CD8-positive, alpha-beta memory T cell (primary cell): ENCODE data around the gene PIK3AP1. TPM values are rescaled to one million over a fixed set of nuclear protein-coding genes. Genes with fewer than 3 reads are reported as not detected.

Source experiments
- CTCF ChIA-PET: fragments of 350-600 bp; sonication (Branson Sonifier 250); formaldehyde crosslinking; loops from one replicate; lab custom pipeline; 2021; ENCODE audit warnings: antibody characterized with exemption; lab: Charles Lee
- POLR2A ChIA-PET: fragments of 350-600 bp; sonication (Branson Sonifier 250); formaldehyde crosslinking; loops from one replicate; lab custom pipeline; 2021; ENCODE audit warnings: antibody characterized with exemption; lab: Charles Lee
- DNase-seq, 5 donors: peaks; one replicate each; pipeline versions ENCODE4 v3.0.0 to v3.0.0-alpha.2; 2020 to 2022; ENCODE audit warnings: mixed read lengths in 1 of 5
- H3K27ac ChIP-seq: one replicate; pipeline ENCODE4 v1.7.0; 2013; ENCODE audit warnings: low read depth, mild to moderate bottlenecking, low read length, moderate library complexity
- H3K27me3 ChIP-seq: 2 replicates; pipeline ENCODE4 v1.7.0; 2013; ENCODE audit warnings: low read length, mild to moderate bottlenecking; ENCODE audit not compliant: insufficient read depth, poor library complexity, severe bottlenecking
- H3K36me3 ChIP-seq: 2 replicates; pipeline ENCODE4 v1.7.0; 2013; ENCODE audit warnings: mild to moderate bottlenecking, low read length, moderate library complexity; ENCODE audit not compliant: insufficient read depth
- H3K4me1 ChIP-seq: 2 replicates; pipeline ENCODE4 v1.7.0; 2013; ENCODE audit warnings: mild to moderate bottlenecking, low read length, moderate library complexity; ENCODE audit not compliant: insufficient read depth
- H3K4me3 ChIP-seq: 2 replicates; pipeline ENCODE4 v1.7.0; 2013; ENCODE audit warnings: mild to moderate bottlenecking, low read length
- H3K9me3 ChIP-seq: 2 replicates; pipeline ENCODE4 v1.7.0; 2013; ENCODE audit warnings: mild to moderate bottlenecking, low read length
- H3K27ac Mint-ChIP-seq, 8 donors: one replicate each; pipeline ENCODE4 v1.8.0; 2020 to 2021; ENCODE audit warnings: mixed read lengths in 8 of 8, mild to moderate bottlenecking in 6 of 8, inconsistent platforms in 3 of 8, moderate library complexity in 3 of 8
- H3K27me3 Mint-ChIP-seq, 2 donors: one replicate each; pipeline ENCODE4 v1.8.0; 2020 to 2021; ENCODE audit warnings: mixed read lengths in 2 of 2, mild to moderate bottlenecking in 1 of 2, moderate library complexity in 1 of 2
- H3K36me3 Mint-ChIP-seq, 3 donors: one replicate each; pipeline ENCODE4 v1.8.0; 2020 to 2021; ENCODE audit warnings: mixed read lengths in 3 of 3, inconsistent platforms in 1 of 3, mild to moderate bottlenecking in 1 of 3
- H3K4me1 Mint-ChIP-seq, 3 donors: one replicate each; pipeline ENCODE4 v1.8.0; 2020 to 2021; ENCODE audit warnings: mixed read lengths in 3 of 3, inconsistent platforms in 1 of 3, mild to moderate bottlenecking in 1 of 3
- H3K4me3 Mint-ChIP-seq, 7 donors: one replicate each; pipeline ENCODE4 v1.8.0; 2020 to 2021; ENCODE audit warnings: mixed read lengths in 7 of 7, mild to moderate bottlenecking in 6 of 7, moderate library complexity in 4 of 7, inconsistent platforms in 2 of 7
- H3K9me3 Mint-ChIP-seq, 5 donors: one replicate each; pipeline ENCODE4 v1.8.0; 2020 to 2022; ENCODE audit warnings: mixed read lengths in 5 of 5, mild to moderate bottlenecking in 3 of 5, moderate library complexity in 2 of 5, inconsistent platforms in 1 of 5
- polyA plus RNA-seq: library from polyadenylated mRNA; unstranded; fragments of 300-500 nt; fragmentation: Illumina TruSeq; gene quantifications from one replicate; pipeline ENCODE4 v1.2.3, GENCODE V29; 2021
- total RNA-seq, 2 experiments: library from RNA; stranded (reverse); gene quantifications; one replicate each; pipeline ENCODE4 v1.2.3, GENCODE V29; 2021

PIK3AP1 gene
- total and polyA plus RNA-seq, 3 experiments from 2014 or later = 5.7 to 37.0 (median 6.7) TPM

DNA sequence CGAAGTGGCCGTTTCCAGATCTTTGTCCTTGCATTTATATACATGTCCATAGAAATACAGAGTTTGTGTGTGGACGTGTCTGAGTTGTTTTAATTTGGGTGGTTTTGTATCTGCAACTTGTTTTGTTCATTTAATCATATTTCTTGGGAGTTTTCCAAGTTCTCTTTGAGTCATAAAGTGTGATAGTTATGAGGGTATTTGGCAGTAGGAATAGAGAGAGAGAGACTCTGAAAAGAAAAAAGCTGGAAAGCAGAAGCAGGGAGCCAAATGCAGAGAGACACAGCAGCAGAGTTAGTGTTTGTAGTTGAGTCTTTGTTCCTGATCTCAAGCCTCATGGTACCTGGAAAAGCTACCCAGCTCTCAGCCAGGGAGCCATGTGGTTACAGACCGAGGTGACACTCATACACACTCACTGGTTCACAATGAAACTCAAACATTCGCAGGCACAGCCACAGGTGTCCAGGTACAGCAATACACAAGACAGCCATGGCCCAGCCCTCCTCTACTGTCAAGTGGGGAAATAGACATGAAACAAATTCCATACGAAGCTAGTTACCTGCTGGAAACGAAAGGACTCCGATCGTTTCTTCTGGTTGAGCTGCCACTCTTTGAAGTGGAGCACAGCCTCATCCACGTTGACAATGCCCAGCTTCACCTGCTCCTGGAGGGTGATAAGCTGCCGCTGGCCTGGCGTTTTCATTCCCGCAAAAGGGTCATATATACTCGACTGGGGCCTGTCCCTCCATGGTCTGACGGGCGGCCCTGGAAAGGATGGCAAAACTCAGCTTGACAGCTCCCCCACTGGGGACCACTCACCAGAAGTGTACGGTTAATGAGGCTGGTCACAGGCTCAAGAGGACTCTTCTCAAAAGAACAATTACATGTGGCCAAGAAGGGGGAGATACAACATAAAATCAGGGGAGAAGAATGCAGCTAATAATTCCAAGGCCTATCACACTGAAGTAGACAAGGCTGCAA is 100.2 kb downstream of the PIK3AP1 start:
- Mint-ChIP-seq H3K27me3 (no peaks in the 10 kb centered on the region), H3K9me3 (no peaks in the 10 kb centered on the region), H3K36me3 (peaks cover 4 to 26% (median 5%) of the 10 kb centered on the region in 3 donors), H3K4me3 (no peak overlapping the region), H3K4me1 (no peaks in the 10 kb centered on the region), H3K27ac (peak overlapping the region in 3 of 8 donors; percentile 34 to 69 (median 38))
- H3K27me3 ChIP-seq = no peaks in the 10 kb centered on the region
- no peaks in the 10 kb centered on the region for H3K4me1 ChIP-seq
- H3K36me3 ChIP-seq = no peaks in the 10 kb centered on the region
- H3K9me3 ChIP-seq = no peaks in the 10 kb centered on the region
- no peak overlapping the region for H3K4me3 ChIP-seq
- H3K27ac ChIP-seq = no peak overlapping the region
- ChIA-PET POLR2A (no interaction called here), CTCF (interaction anchor here (1.3 kb wide), 1 partner anchor 13 kb away, joined by 7 read pairs; no protein-coding TSS in a partner anchor)
- DNase-seq = no peak

GRCh38 chr10:96619120-96619519 is 101.2 kb downstream of the PIK3AP1 start:
- no peak overlapping the region for H3K4me3 Mint-ChIP-seq
- no peaks in the 10 kb centered on the region for H3K9me3 Mint-ChIP-seq
- H3K27ac ChIP-seq = peak overlapping the region; percentile 31
- POLR2A ChIA-PET = no interaction called here
- no peak for DNase-seq
- no peaks in the 10 kb centered on the region for H3K4me1 ChIP-seq
- no peaks in the 10 kb centered on the region for H3K27me3 ChIP-seq
- H3K36me3 Mint-ChIP-seq = peaks cover 0 to 30% (median 7%) of the 10 kb centered on the region in 3 donors
- peak overlapping the region in 2 of 8 donors; percentile 11 to 38 for H3K27ac Mint-ChIP-seq
- H3K9me3 ChIP-seq = no peaks in the 10 kb centered on the region
- no peak overlapping the region for H3K4me3 ChIP-seq
- CTCF ChIA-PET = no interaction called here
- no peaks in the 10 kb centered on the region for H3K36me3 ChIP-seq
- H3K27me3 Mint-ChIP-seq = no peaks in the 10 kb centered on the region
- H3K4me1 Mint-ChIP-seq = no peaks in the 10 kb centered on the region

GRCh38 chr10:96618653-96619052 is 101.7 kb downstream of the PIK3AP1 start:
- ChIA-PET POLR2A (no interaction called here), CTCF (no interaction called here)
- no peak overlapping the region for H3K4me3 Mint-ChIP-seq
- peaks cover 0 to 30% (median 7%) of the 10 kb centered on the region in 3 donors for H3K36me3 Mint-ChIP-seq
- DNase-seq = no peak
- no peaks in the 10 kb centered on the region for H3K4me1 Mint-ChIP-seq
- Histone ChIP-seq H3K36me3 (no peaks in the 10 kb centered on the region), H3K4me1 (no peaks in the 10 kb centered on the region), H3K27ac (peak overlapping the region; percentile 31), H3K27me3 (no peaks in the 10 kb centered on the region), H3K9me3 (no peaks in the 10 kb centered on the region), H3K4me3 (no peak overlapping the region)
- H3K27ac Mint-ChIP-seq = no peak overlapping the region
- H3K9me3 Mint-ChIP-seq = no peaks in the 10 kb centered on the region
- H3K27me3 Mint-ChIP-seq = no peaks in the 10 kb centered on the region

DNA sequence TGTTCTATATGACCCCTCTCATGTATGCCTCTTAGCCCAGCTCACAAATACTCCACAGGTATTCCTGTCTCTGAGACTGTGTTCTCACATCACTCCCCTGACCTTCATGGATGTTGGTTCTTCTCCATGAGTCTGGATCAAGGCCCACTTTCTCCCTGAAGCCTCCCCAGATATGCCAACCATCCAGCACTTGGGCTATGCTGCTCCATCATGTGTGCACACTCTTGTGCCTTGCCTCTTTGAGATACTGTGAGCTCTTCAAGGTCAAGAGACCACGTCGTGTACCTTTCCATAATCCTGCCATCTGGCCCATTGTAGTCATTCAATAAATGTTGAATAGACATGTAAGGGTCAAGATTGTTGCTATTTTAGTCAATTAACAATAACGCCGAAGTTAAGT is 103.4 kb downstream of the PIK3AP1 start:
- Mint-ChIP-seq H3K27ac (peak overlapping the region in 3 of 8 donors; percentile 3 to 67 (median 53)), H3K4me3 (no peak overlapping the region), H3K4me1 (no peaks in the 10 kb centered on the region), H3K36me3 (peaks cover 0 to 30% (median 4%) of the 10 kb centered on the region in 3 donors), H3K9me3 (no peaks in the 10 kb centered on the region), H3K27me3 (no peaks in the 10 kb centered on the region)
- ChIA-PET CTCF (no interaction called here), POLR2A (no interaction called here)
- Histone ChIP-seq H3K4me3 (no peak overlapping the region), H3K27ac (no peak overlapping the region), H3K36me3 (no peaks in the 10 kb centered on the region), H3K9me3 (no peaks in the 10 kb centered on the region), H3K27me3 (no peaks in the 10 kb centered on the region), H3K4me1 (no peaks in the 10 kb centered on the region)
- DNase-seq = no peak

DNA sequence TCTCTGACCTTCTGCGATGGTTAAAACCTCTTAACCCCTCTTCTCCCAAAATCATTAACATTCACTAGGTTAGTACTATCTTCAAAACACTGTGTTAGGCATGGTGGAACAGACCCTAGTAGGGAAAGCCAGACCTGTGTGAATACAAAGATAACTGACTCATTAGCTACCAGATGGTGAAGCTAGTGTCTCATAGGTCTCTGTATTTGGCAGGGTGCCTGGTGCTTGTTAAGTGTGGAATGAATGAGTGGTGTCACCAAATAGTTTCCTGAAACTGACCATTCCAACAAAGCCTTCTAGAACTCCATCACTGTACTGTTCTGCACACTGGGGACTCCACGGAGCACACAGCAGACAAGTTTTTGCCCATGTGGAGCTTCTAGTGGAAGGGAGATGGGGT is 105.8 kb downstream of the PIK3AP1 start:
- Histone ChIP-seq H3K4me3 (no peak overlapping the region), H3K4me1 (peaks cover 13% of the 10 kb centered on the region), H3K27me3 (no peaks in the 10 kb centered on the region), H3K36me3 (no peaks in the 10 kb centered on the region), H3K27ac (no peak overlapping the region), H3K9me3 (no peaks in the 10 kb centered on the region)
- POLR2A ChIA-PET = no interaction called here
- Mint-ChIP-seq H3K4me3 (no peak overlapping the region), H3K27ac (peak overlapping the region in 3 of 8 donors; percentile 11 to 61 (median 39)), H3K36me3 (peaks cover 0 to 19% (median 4%) of the 10 kb centered on the region in 3 donors), H3K9me3 (no peaks in the 10 kb centered on the region), H3K4me1 (peaks cover 13 to 19% (median 14%) of the 10 kb centered on the region in 3 donors), H3K27me3 (no peaks in the 10 kb centered on the region)
- DNase-seq = no peak
- CTCF ChIA-PET = no interaction called here

DNA sequence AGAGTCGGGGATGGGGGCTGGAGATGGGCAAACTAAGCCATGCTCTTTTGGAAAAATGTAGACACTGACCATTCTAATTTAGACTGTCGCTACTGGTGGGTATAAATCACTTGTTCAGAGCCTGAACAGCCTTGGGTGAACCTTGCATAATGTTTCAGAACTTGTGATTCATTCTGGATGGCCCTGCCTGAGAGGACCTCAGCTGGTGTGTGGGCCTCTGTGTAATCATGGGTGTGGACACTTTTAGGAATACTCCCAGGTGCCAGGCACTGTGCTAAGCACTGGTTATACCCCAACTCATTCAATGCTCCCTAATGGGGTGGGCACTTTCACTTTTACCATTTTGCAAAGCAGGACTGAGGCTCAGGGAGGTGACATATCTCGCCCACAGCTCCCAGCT is 106.7 kb downstream of the PIK3AP1 start:
- CTCF ChIA-PET = no interaction called here
- H3K4me1 Mint-ChIP-seq = peaks cover 13 to 19% (median 14%) of the 10 kb centered on the region in 3 donors
- POLR2A ChIA-PET = no interaction called here

DNA sequence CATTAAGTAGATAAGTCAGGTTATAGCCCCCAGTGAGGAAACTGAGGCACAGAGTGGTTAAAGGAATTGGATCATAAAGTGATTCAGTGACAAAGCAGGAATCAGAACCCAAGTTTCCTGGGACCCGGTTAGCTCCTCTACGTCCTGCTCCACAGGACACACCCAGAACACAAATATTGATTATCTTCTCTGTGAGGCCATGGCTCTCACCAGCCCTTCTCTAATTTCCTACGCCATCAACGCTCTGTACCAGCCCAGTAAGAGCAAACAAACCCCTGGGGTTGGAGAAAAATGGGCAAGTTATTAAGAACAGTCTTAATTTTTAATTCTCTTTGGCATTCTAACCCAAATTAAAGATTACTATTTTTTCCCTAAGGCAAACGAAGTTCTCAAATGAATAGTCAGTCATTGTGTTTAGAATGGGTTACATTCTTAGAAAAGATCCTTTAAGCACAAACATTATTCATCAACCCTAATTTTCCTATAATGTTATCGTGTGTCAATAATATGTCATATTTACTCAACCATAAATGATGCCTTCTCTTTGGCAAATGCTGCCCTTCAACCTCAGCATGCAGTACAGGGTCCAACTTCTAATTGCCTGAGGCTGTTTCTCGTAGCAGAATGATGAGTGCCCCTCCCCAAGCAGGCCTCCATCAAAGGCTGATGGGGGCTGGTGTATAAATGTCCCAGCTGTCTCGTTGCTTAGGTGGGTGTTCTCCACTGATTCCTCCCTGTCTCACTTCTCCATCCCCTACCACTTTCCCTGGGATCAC is 108.1 kb downstream of the PIK3AP1 start:
- Histone ChIP-seq H3K36me3 (no peaks in the 10 kb centered on the region), H3K27me3 (no peaks in the 10 kb centered on the region)

More for the DNA sequence above, 106.7 kb downstream of the PIK3AP1 start:
- no peaks in the 10 kb centered on the region for H3K27me3 Mint-ChIP-seq
- DNase-seq = no peak
- no peak overlapping the region for H3K4me3 ChIP-seq
- H3K4me3 Mint-ChIP-seq = no peak overlapping the region
- H3K27ac Mint-ChIP-seq = peak overlapping the region in 2 of 8 donors; percentile 38 to 61
- no peaks in the 10 kb centered on the region for H3K36me3 ChIP-seq
- no peaks in the 10 kb centered on the region for H3K9me3 ChIP-seq
- H3K27ac ChIP-seq = no peak overlapping the region
- H3K4me1 ChIP-seq = peaks cover 13% of the 10 kb centered on the region
- no peaks in the 10 kb centered on the region for H3K27me3 ChIP-seq
- H3K9me3 Mint-ChIP-seq = no peaks in the 10 kb centered on the region
- peaks cover 0 to 19% (median 4%) of the 10 kb centered on the region in 3 donors for H3K36me3 Mint-ChIP-seq

More for the DNA sequence above, 108.1 kb downstream of the PIK3AP1 start:
- H3K9me3 Mint-ChIP-seq = no peaks in the 10 kb centered on the region
- no peaks in the 10 kb centered on the region for H3K27me3 Mint-ChIP-seq
- no peak for DNase-seq
- ChIA-PET CTCF (no interaction called here), POLR2A (no interaction called here)
- Histone ChIP-seq H3K4me1 (peaks cover 13% of the 10 kb centered on the region), H3K4me3 (no peak overlapping the region), H3K27ac (no peak overlapping the region), H3K9me3 (no peaks in the 10 kb centered on the region)
- peak overlapping the region in 6 of 8 donors; percentile 4 to 83 (median 65) for H3K27ac Mint-ChIP-seq
- no peak overlapping the region for H3K4me3 Mint-ChIP-seq
- peaks cover 0 to 18% (median 10%) of the 10 kb centered on the region in 3 donors for H3K36me3 Mint-ChIP-seq
- H3K4me1 Mint-ChIP-seq = peaks cover 13 to 19% (median 14%) of the 10 kb centered on the region in 3 donors
